Measurements from ENCODE around the gene MYO5B. TPM values are rescaled to one million over a fixed set of nuclear protein-coding genes. Genes with fewer than 3 reads are reported as not detected.

MYO5B gene
- total and polyA plus RNA-seq, 2 of the 4 experiments (the other 2 are of a cell fraction), result 0.24 to 0.54 TPM

GRCh38 chr18:50196261-50196660, 1.3 kb upstream of the MYO5B start:
- no peak overlapping the region for H3K4me3 ChIP-seq (ENCODE audit: insufficient read depth, low read depth, low read length)
- no peak overlapping the region for H3K18ac ChIP-seq (ENCODE audit: low read depth, low read length)
- peaks cover 41% of the 10 kb centered on the region for H3K27me3 ChIP-seq (ENCODE audit: control insufficient read depth, insufficient read depth, low read length)
- H3K23ac ChIP-seq (ENCODE audit: low read depth, low read length), result no peak overlapping the region
- H3K14ac ChIP-seq (replicated peaks; ENCODE audit: low read depth, low read length), result no peak overlapping the region
- no peaks in the 10 kb centered on the region for H3K79me1 ChIP-seq (ENCODE audit: low read depth in 1 of 2, low read length in 2 of 2)
- in situ Hi-C loops (cut with MboI; ENCODE audit: low sequenced_read_pairs) (loop anchor here (25.0 kb wide), 1 partner anchor 684 kb away; no protein-coding TSS in a partner anchor), intact Hi-C loops (cut with micrococcal nuclease) (no loop called here), dilution Hi-C loops (cut with HindIII; ENCODE audit: low sequenced_read_pairs, unreplicated experiment) (no loop called here)
- ChIA-PET POLR2A (ENCODE audit: unreplicated experiment) (no interaction called here), CTCF (no interaction called here)
- H4K91ac ChIP-seq (ENCODE audit: insufficient read depth, low read depth, low read length), result no peak overlapping the region
- no peak overlapping the region for H3K56ac ChIP-seq (ENCODE audit: extremely low read depth, insufficient read depth, low read length)
- H2BK20ac ChIP-seq (ENCODE audit: low read depth, low read length), result no peak overlapping the region
- no peak overlapping the region for H3K9ac ChIP-seq (ENCODE audit: low read depth, low read length)
- DNase-seq, result no peak
- no peak overlapping the region for H2AK5ac ChIP-seq (ENCODE audit: low read depth, low read length)
- H4K20me1 ChIP-seq (ENCODE audit: insufficient read depth, low read length), result no peaks in the 10 kb centered on the region
- no peak overlapping the region for H4K5ac ChIP-seq (ENCODE audit: low read depth, low read length)
- no peaks in the 10 kb centered on the region; the same call in 1 of the 2 replicates for H3K9me3 ChIP-seq (ENCODE audit: control insufficient read depth, insufficient read depth, low read length)
- no peak overlapping the region for H3K4ac ChIP-seq (ENCODE audit: low read depth, low read length)
- no peaks in the 10 kb centered on the region for H3K4me1 ChIP-seq (ENCODE audit: control insufficient read depth, insufficient read depth, low read length)
- no peak overlapping the region for H2BK120ac ChIP-seq (ENCODE audit: low read depth, low read length)
- ATAC-seq (ENCODE audit: low read depth), result no peak
- BruUV-seq (replicated peaks), result no TSS peak
- H3K4me2 ChIP-seq (ENCODE audit: low read depth, low read length), result no peak overlapping the region
- H2BK15ac ChIP-seq (ENCODE audit: low read depth, low read length), result no peak overlapping the region
- H2BK5ac ChIP-seq (ENCODE audit: low read depth, low read length, poor library complexity, severe bottlenecking), result no peak overlapping the region
- no peaks in the 10 kb centered on the region for H3K36me3 ChIP-seq (ENCODE audit: control insufficient read depth, insufficient read depth, low read length)
- no CpG with 5 or more reads among the region's 3 CpGs for WGBS, 2 experiments (ENCODE audit: extremely low coverage in 2 of 2, insufficient read length in 1 of 2)
- TF ChIP-seq MXI1 (IDR thresholded peaks at IDR 0.05; ENCODE audit: borderline replicate concordance, low read depth, low read length), result no peak
- no peak for TF ChIP-seq CEBPB (IDR thresholded peaks at IDR 0.05; ENCODE audit: low read depth, low read length)
- no peak for TF ChIP-seq CTCF (conservative IDR thresholded peaks at IDR 0.05; ENCODE audit: low read depth, low read length)
- no peak for TF ChIP-seq MAZ (IDR thresholded peaks at IDR 0.05; ENCODE audit: borderline replicate concordance, low read depth, low read length)
- TF ChIP-seq RCOR1 (IDR thresholded peaks at IDR 0.05; ENCODE audit: insufficient replicate concordance, low read length), result no peak
- TF ChIP-seq FOS (IDR thresholded peaks at IDR 0.05; ENCODE audit: low read depth, low read length), result no peak
- no peak for TF ChIP-seq NFE2L2 (IDR thresholded peaks at IDR 0.05; ENCODE audit: low read depth, low read length)
- no peak for TF ChIP-seq RFX5 (IDR thresholded peaks at IDR 0.05; ENCODE audit: low read depth, low read length)
- no peak for TF ChIP-seq SMC3 (IDR thresholded peaks at IDR 0.05; ENCODE audit: low read depth, low read length)
- no peak for TF ChIP-seq CHD1 (IDR thresholded peaks at IDR 0.05; ENCODE audit: low read depth, low read length)
- no peak for TF ChIP-seq BHLHE40 (IDR thresholded peaks at IDR 0.05; ENCODE audit: low read depth, low read length)
- TF ChIP-seq, protein P1, sequence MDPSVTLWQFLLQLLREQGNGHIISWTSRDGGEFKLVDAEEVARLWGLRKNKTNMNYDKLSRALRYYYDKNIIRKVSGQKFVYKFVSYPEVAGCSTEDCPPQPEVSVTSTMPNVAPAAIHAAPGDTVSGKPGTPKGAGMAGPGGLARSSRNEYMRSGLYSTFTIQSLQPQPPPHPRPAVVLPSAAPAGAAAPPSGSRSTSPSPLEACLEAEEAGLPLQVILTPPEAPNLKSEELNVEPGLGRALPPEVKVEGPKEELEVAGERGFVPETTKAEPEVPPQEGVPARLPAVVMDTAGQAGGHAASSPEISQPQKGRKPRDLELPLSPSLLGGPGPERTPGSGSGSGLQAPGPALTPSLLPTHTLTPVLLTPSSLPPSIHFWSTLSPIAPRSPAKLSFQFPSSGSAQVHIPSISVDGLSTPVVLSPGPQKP (IDR thresholded peaks at IDR 0.05; ENCODE audit: borderline replicate concordance, low read depth, low read length), result no peak
- no peak for TF ChIP-seq MAFK (IDR thresholded peaks at IDR 0.05; ENCODE audit: low read depth, low read length)
- TF ChIP-seq RAD21 (IDR thresholded peaks at IDR 0.05; ENCODE audit: low read length), result no peak
- TF ChIP-seq, protein P2, sequence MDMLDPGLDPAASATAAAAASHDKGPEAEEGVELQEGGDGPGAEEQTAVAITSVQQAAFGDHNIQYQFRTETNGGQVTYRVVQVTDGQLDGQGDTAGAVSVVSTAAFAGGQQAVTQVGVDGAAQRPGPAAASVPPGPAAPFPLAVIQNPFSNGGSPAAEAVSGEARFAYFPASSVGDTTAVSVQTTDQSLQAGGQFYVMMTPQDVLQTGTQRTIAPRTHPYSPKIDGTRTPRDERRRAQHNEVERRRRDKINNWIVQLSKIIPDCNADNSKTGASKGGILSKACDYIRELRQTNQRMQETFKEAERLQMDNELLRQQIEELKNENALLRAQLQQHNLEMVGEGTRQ (IDR thresholded peaks at IDR 0.05; ENCODE audit: low read depth, low read length), result no peak
- no peak for TF ChIP-seq POLR2A (IDR thresholded peaks at IDR 0.05; ENCODE audit: low read depth, low read length)
- H2AK9ac ChIP-seq (replicated peaks; ENCODE audit: low read depth, low read length, poor library complexity), result no peak overlapping the region
- no peak overlapping the region for H2AFZ ChIP-seq (replicated peaks; ENCODE audit: low read length, poor library complexity)
- no peak overlapping the region for H3K27ac ChIP-seq (ENCODE audit: insufficient read depth, low read length)
- H3K9me1 ChIP-seq (ENCODE audit: insufficient read depth, low read length), result no peaks in the 10 kb centered on the region
- no peak overlapping the region for H4K8ac ChIP-seq (ENCODE audit: low read depth in 2 of 2, low read length in 2 of 2)

Measured in IMR-90 (cell line).